Effector memory CD4-positive, alpha-beta T cell (primary cell): ENCODE measurements around the gene ATG13.

ENCODE experiments used
- DNase-seq, 3 donors: peaks; one replicate each; pipeline ENCODE4 v3.0.0-alpha.2; 2020
- H3K27ac ChIP-seq: 2 replicates; pipeline ENCODE4 v1.7.0; 2013; ENCODE audit warnings: mild to moderate bottlenecking, low read length, moderate library complexity; ENCODE audit not compliant: insufficient read depth, poor library complexity, severe bottlenecking
- H3K27me3 ChIP-seq: replicated peaks from 2 replicates; pipeline ENCODE4 v1.7.0; 2013; ENCODE audit warnings: mild to moderate bottlenecking, low read length; ENCODE audit not compliant: insufficient read depth, control insufficient read depth, poor library complexity, severe bottlenecking
- H3K36me3 ChIP-seq: 2 replicates; pipeline ENCODE4 v1.7.0; 2013; ENCODE audit warnings: mild to moderate bottlenecking, low read length, moderate library complexity; ENCODE audit not compliant: control insufficient read depth, insufficient read depth
- H3K4me1 ChIP-seq: 2 replicates; pipeline ENCODE4 v1.7.0; 2013; ENCODE audit warnings: low read length, mild to moderate bottlenecking; ENCODE audit not compliant: control insufficient read depth, insufficient read depth, poor library complexity, severe bottlenecking
- H3K4me3 ChIP-seq: 2 replicates; pipeline ENCODE4 v1.7.0; 2013; ENCODE audit warnings: low read length, low read depth, mild to moderate bottlenecking; ENCODE audit not compliant: insufficient read depth, poor library complexity, severe bottlenecking
- H3K9me3 ChIP-seq: 2 replicates; pipeline ENCODE4 v1.7.0; 2013; ENCODE audit warnings: mild to moderate bottlenecking, low read length, moderate library complexity; ENCODE audit not compliant: control insufficient read depth

Gene ATG13

GRCh38 chr11:46679241-46680163 is 62.1 kb downstream of the ATG13 start:
- Histone ChIP-seq H3K27ac (no peak overlapping the region), H3K4me3 (no peak overlapping the region), H3K27me3 (no peaks in the 10 kb centered on the region), H3K4me1 (peaks cover 25% of the 10 kb centered on the region), H3K9me3 (no peaks in the 10 kb centered on the region), H3K36me3 (peaks cover 54% of the 10 kb centered on the region)
- no peak for DNase-seq

GRCh38 chr11:46680164-46680760 is 62.9 kb downstream of the ATG13 start:
- peaks cover 56% of the 10 kb centered on the region for H3K36me3 ChIP-seq
- H3K9me3 ChIP-seq = no peaks in the 10 kb centered on the region
- no peaks in the 10 kb centered on the region for H3K27me3 ChIP-seq
- no peak overlapping the region for H3K4me3 ChIP-seq
- no peak overlapping the region for H3K27ac ChIP-seq
- no peak for DNase-seq
- peaks cover 18% of the 10 kb centered on the region for H3K4me1 ChIP-seq

- Histone ChIP-seq H3K27me3 (no peaks in the 10 kb centered on the region), H3K4me3 (no peak overlapping the region), H3K9me3 (no peaks in the 10 kb centered on the region), H3K27ac (no peak overlapping the region), H3K36me3 (peaks cover 57% of the 10 kb centered on the region), H3K4me1 (peaks cover 12% of the 10 kb centered on the region)
- DNase-seq = no peak
Measured at GRCh38 chr11:46680815-46681214, 63.5 kb downstream of the ATG13 start.

GRCh38 chr11:46681814-46682213 is 64.5 kb downstream of the ATG13 start:
- no peak for DNase-seq
- no peaks in the 10 kb centered on the region for H3K27me3 ChIP-seq
- H3K4me3 ChIP-seq = no peak overlapping the region
- no peak overlapping the region for H3K27ac ChIP-seq
- peaks cover 61% of the 10 kb centered on the region for H3K36me3 ChIP-seq
- peaks cover 6% of the 10 kb centered on the region for H3K4me1 ChIP-seq
- H3K9me3 ChIP-seq = no peaks in the 10 kb centered on the region

GRCh38 chr11:46682773-46683752 is 65.7 kb downstream of the ATG13 start:
- Histone ChIP-seq H3K9me3 (no peaks in the 10 kb centered on the region), H3K27me3 (no peaks in the 10 kb centered on the region), H3K36me3 (peaks cover 72% of the 10 kb centered on the region), H3K27ac (no peak overlapping the region), H3K4me1 (no peaks in the 10 kb centered on the region), H3K4me3 (no peak overlapping the region)
- DNase-seq = no peak

- no peak overlapping the region for H3K4me3 ChIP-seq
- no peaks in the 10 kb centered on the region for H3K27me3 ChIP-seq
- H3K36me3 ChIP-seq = peaks cover 69% of the 10 kb centered on the region
- no peak overlapping the region for H3K27ac ChIP-seq
- H3K9me3 ChIP-seq = no peaks in the 10 kb centered on the region
- no peaks in the 10 kb centered on the region for H3K4me1 ChIP-seq
- DNase-seq = no peak
Measured at GRCh38 chr11:46684367-46684766, 67.0 kb downstream of the ATG13 start.

- no peak for DNase-seq
- Histone ChIP-seq H3K36me3 (peaks cover 58% of the 10 kb centered on the region), H3K4me3 (no peak overlapping the region), H3K9me3 (no peaks in the 10 kb centered on the region), H3K27me3 (no peaks in the 10 kb centered on the region), H3K4me1 (no peaks in the 10 kb centered on the region), H3K27ac (peak overlapping the region; percentile 13)
Measured at GRCh38 chr11:46686886-46687795, 69.8 kb downstream of the ATG13 start.

GRCh38 chr11:46690702-46691101 is 73.3 kb downstream of the ATG13 start:
- Histone ChIP-seq H3K27ac (no peak overlapping the region), H3K36me3 (peaks cover 74% of the 10 kb centered on the region)
- no peak for DNase-seq

GRCh38 chr11:46692450-46692849 is 75.1 kb downstream of the ATG13 start:
- peaks cover 7% of the 10 kb centered on the region for H3K4me1 ChIP-seq
- H3K36me3 ChIP-seq = peaks cover 66% of the 10 kb centered on the region
- H3K27ac ChIP-seq = no peak overlapping the region
- H3K9me3 ChIP-seq = no peaks in the 10 kb centered on the region
- no peak for DNase-seq
- no peak overlapping the region for H3K4me3 ChIP-seq
- H3K27me3 ChIP-seq = no peaks in the 10 kb centered on the region

More at GRCh38 chr11:46690702-46691101, 73.3 kb downstream of the ATG13 start:
- H3K4me1 ChIP-seq = no peaks in the 10 kb centered on the region
- no peak overlapping the region for H3K4me3 ChIP-seq
- H3K9me3 ChIP-seq = no peaks in the 10 kb centered on the region
- H3K27me3 ChIP-seq = no peaks in the 10 kb centered on the region
